GM10847 (cell line): ENCODE measurements around the gene EHD3.

Source experiments
- POLR2A ChIP-seq: IDR thresholded peaks from 2 replicates; pipeline ENCODE4 v1.6.1; 2011; ENCODE audit not compliant: insufficient read length; ENCODE audit errors: extremely low read depth

EHD3 gene

GRCh38 chr2:31203916-31204315 is 30.0 kb upstream of the EHD3 start:
- TF ChIP-seq POLR2A: no peak

- TF ChIP-seq POLR2A: no peak
Observed at GRCh38 chr2:31204783-31205182, 29.2 kb upstream of the EHD3 start.

- no peak for TF ChIP-seq POLR2A
Observed at GRCh38 chr2:31205186-31205585, 28.8 kb upstream of the EHD3 start.

- TF ChIP-seq POLR2A: no peak
Observed at GRCh38 chr2:31205613-31206012, 28.3 kb upstream of the EHD3 start.

- TF ChIP-seq POLR2A: no peak
Observed at GRCh38 chr2:31207790-31208189, 26.2 kb upstream of the EHD3 start.

- TF ChIP-seq POLR2A: no peak
Observed at GRCh38 chr2:31208240-31208639, 25.7 kb upstream of the EHD3 start.

GRCh38 chr2:31212659-31213600 is 21.0 kb upstream of the EHD3 start:
- no peak for TF ChIP-seq POLR2A

GRCh38 chr2:31213601-31214443 is 20.1 kb upstream of the EHD3 start:
- no peak for TF ChIP-seq POLR2A

GRCh38 chr2:31214444-31214915 is 19.5 kb upstream of the EHD3 start:
- TF ChIP-seq POLR2A: no peak

- no peak for TF ChIP-seq POLR2A
Observed at GRCh38 chr2:31216734-31217133, 17.2 kb upstream of the EHD3 start.

GRCh38 chr2:31217465-31218200 is 16.3 kb upstream of the EHD3 start, which contains the start of gene CAPN14:
TSS of gene CAPN14 (minus strand) at chr2:31217515. CDS start at chr2:31205447, 12,068 bp downstream.
- TF ChIP-seq POLR2A: no peak

- no peak for TF ChIP-seq POLR2A
Observed at GRCh38 chr2:31219131-31219969, 14.6 kb upstream of the EHD3 start.

GRCh38 chr2:31221544-31221943 is 12.4 kb upstream of the EHD3 start:
- no peak for TF ChIP-seq POLR2A

GRCh38 chr2:31222071-31222470 is 11.9 kb upstream of the EHD3 start:
- TF ChIP-seq POLR2A: no peak

GRCh38 chr2:31223026-31223425 is 10.9 kb upstream of the EHD3 start:
- TF ChIP-seq POLR2A: no peak

- no peak for TF ChIP-seq POLR2A
Observed at GRCh38 chr2:31223749-31224148, 10.2 kb upstream of the EHD3 start.
